Mucosa of descending colon (tissue), 3 donors: ENCODE measurements around the gene FNBP1L. TPM values are rescaled to one million over a fixed set of nuclear protein-coding genes. Genes with fewer than 3 reads are reported as not detected.

Experiments used
- ATAC-seq: fragments of 200-7000 bp; cut with Tn5 transposase; one replicate; pipeline ENCODE4 v1.9.1; 2020; ENCODE audit warnings: mild to moderate bottlenecking, moderate library complexity
- DNase-seq, 3 donors: peaks; one replicate each; pipeline ENCODE4 v3.0.0-alpha.2; 2020
- H3K36me3 ChIP-seq: fragments of 200-600 bp; one replicate; pipeline ENCODE4 v1.8.0; 2021; ENCODE audit warnings: low read depth, mild to moderate bottlenecking
- H3K4me1 ChIP-seq: fragments of 200-600 bp; one replicate; pipeline ENCODE4 v1.8.0; 2021; ENCODE audit warnings: low read depth, mild to moderate bottlenecking
- H3K4me3 ChIP-seq: fragments of 200-600 bp; one replicate; pipeline ENCODE4 v1.8.0; 2021; ENCODE audit warnings: mild to moderate bottlenecking
- H3K9me3 ChIP-seq: fragments of 200-600 bp; one replicate; pipeline ENCODE4 v1.8.0; 2021; ENCODE audit warnings: mild to moderate bottlenecking
- CTCF ChIP-seq: fragments of 200-600 bp; IDR thresholded peaks from one replicate; pipeline ENCODE4 v1.8.0; 2022; ENCODE audit warnings: antibody characterized with exemption, mild to moderate bottlenecking
- intact Hi-C, 2 donors: fragments of 100-400 bp; cut with DNase I in 1 of 2; cut with micrococcal nuclease in 1 of 2; formaldehyde crosslinking; loops; one replicate each; pipeline versions ENCODE4 v1.11.0 to v1.11.1; 2022; cut with DNase I, micrococcal nuclease
- total RNA-seq, 3 donors: library from RNA; stranded (reverse); fragmentation: NEBNext Ultra II Directional in 2 of 3; extraction: Animal tissue kit (Norgen Biotek cat#: 25700) in 2 of 3; gene quantifications; one replicate each; pipeline versions ENCODE4 v1.2.1 to v1.2.4, GENCODE V29; 2021 to 2023
- donor health status: DM: no; HTN: no; CAD: no; lungs with moderate emphysema.
- donor health status: DM: no; HTN: no; CAD: no.
- donor health status: DM: no; HTN: yes; CAD: no.

The FNBP1L gene
- total RNA-seq, 3 donors from 2014 or later, result 32.7 to 49.1 (median 44.4) TPM

DNA sequence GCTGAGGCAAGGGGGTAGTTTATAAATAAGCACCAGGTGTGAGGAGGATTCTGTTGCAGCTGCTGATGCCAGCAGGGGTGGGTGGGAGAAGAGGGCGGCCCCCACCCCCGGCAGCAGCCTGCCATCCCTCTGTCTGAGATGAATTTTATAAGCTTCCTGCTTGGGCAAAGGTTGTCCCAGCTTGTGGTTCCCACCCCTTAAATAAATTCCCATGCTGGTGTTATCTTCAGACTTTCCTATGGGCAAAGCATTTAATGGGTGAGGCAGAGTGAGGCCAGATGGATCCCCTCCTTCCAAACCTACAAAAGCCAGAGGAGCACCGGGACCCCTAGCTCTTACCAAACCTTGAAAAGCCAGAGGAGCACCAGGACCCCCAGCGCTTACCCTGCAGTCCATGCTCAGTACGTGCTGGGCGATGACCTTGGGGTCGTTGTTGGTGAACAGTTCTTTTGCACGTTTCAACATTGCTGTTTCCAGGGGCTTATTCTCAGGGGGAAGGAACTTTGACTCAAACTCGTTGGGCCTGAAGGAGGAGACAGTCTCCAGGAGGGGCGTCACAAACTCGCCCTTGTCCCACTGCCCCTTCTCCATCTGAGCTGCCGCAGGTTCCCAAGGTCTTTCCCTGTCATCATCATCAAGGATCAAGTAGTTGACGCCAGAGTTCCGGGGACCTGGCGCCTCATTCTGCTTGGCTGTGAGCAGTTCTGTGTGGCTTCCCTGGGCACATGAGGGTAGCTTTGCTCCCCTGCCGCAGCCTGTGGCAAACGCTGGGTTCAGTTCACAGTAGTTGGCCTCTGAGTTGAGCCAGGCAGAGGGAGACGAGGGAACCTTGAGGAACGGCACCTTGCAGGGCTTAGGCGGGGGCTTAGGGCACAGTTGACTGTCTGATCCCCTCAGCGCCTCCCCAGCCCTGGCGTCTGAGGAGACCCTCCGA is 134.3 kb downstream of the FNBP1L start:
- intact Hi-C loops, result no loop called here
- H3K36me3 ChIP-seq, result no peaks in the 10 kb centered on the region
- no peaks in the 10 kb centered on the region for H3K9me3 ChIP-seq
- no peak for TF ChIP-seq CTCF
- DNase-seq (peak; percentile 72 to 81 (median 74)), ATAC-seq (peak; percentile 64)
- H3K4me3 ChIP-seq, result no peak overlapping the region
- H3K4me1 ChIP-seq, result peaks cover 34% of the 10 kb centered on the region

GRCh38 chr1:93584261-93585003 is 136.5 kb downstream of the FNBP1L start:
- ATAC-seq (peak; percentile 3), DNase-seq (peak in 1 of 3 donors; percentile 58)
- intact Hi-C loops, result no loop called here
- TF ChIP-seq CTCF, result no peak
- H3K4me1 ChIP-seq, result peaks cover 24% of the 10 kb centered on the region
- H3K4me3 ChIP-seq, result peak overlapping the region; percentile 23
- no peaks in the 10 kb centered on the region for H3K9me3 ChIP-seq
- no peaks in the 10 kb centered on the region for H3K36me3 ChIP-seq

DNA sequence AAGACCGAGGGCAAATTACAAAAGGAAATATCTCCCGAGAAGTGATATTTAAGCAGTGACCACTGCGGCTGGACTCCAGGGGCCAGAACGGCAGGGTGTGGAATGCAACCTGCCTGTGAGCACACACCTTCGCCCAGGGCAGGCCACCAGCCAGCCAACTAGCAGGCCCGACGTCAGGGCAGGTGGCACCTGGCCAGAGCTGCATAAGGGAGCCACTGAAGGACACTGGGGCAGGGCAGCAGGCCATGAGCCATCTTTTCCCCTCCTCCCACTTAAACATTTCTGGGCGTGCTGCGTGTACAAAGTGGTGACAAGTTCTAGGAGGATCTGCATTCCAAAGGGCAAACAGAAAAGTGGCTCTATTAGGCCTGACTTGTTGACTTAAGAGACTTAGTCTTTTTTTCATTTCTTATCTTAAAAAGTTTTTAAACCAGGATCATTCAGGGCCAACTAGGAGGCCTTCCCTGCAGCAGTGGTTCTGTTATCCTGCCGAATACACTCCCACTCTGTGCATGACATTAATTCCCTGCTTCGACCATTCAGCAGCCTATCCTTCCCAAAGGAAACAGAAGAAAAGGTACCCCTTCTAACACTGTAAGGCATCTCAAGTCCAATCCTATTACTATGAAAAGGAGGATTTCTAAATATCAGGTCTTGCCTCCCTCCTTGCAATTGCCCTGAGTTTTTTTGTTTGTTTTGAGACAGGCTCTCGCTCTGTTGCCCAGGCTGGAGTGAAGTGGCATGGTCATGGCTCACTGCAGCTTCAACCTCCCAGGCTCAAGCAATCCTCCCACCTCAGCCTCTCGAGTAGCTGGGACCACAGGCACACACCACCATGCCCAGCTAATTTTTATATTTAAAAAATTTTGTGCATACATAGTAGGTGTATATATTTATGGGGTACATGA is 137.4 kb downstream of the FNBP1L start:
- Histone ChIP-seq H3K4me1 (peaks cover 15% of the 10 kb centered on the region), H3K9me3 (no peaks in the 10 kb centered on the region), H3K4me3 (peak overlapping the region; percentile 23), H3K36me3 (no peaks in the 10 kb centered on the region)
- peak; percentile 89 for ATAC-seq
- TF ChIP-seq CTCF, result no peak
- peak; percentile 97 to 99 (median 97) for DNase-seq
- intact Hi-C loops, result no loop called here

GRCh38 chr1:93587354-93587753 is 139.4 kb downstream of the FNBP1L start:
- H3K36me3 ChIP-seq, result no peaks in the 10 kb centered on the region
- DNase-seq, result no peak
- TF ChIP-seq CTCF, result no peak
- no peak overlapping the region for H3K4me3 ChIP-seq
- no peaks in the 10 kb centered on the region for H3K9me3 ChIP-seq
- ATAC-seq, result no peak
- intact Hi-C loops, result no loop called here
- peaks cover 6% of the 10 kb centered on the region for H3K4me1 ChIP-seq

DNA sequence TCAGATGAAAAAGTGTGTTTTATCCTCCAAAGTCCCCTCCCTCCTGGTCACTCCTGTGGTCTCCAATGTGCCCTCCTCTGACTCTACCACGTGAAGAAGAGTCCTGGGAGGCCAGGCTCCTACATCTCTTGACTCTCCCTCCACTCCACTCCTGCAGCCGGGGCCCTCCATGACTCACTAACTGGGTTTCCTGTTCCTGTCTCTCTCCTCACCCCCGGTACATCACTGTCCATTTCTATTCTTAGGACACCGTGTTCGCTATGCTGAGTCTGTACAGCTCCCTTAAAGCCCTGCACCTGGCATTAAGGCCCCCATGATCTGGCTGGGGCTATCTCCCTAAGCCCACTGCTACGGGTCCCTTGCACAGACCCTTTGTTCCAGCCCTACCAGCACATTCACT is 140.3 kb downstream of the FNBP1L start:
- TF ChIP-seq CTCF, result no peak
- no peak for ATAC-seq
- H3K4me3 ChIP-seq, result no peak overlapping the region
- H3K4me1 ChIP-seq, result peaks cover 6% of the 10 kb centered on the region
- no peaks in the 10 kb centered on the region for H3K36me3 ChIP-seq
- DNase-seq, result no peak
- intact Hi-C loops, result no loop called here
- H3K9me3 ChIP-seq, result no peaks in the 10 kb centered on the region
